Pancreas (tissue), 10 donors: Measurements from ENCODE around the gene ARTN. TPM values are rescaled to one million over a fixed set of nuclear protein-coding genes. Genes with fewer than 3 reads are reported as not detected.

Experiments
- ATAC-seq, 4 donors: fragments of 200-7000 bp; cut with Tn5 transposase; one replicate each; pipeline versions ENCODE4 v1.8.0 to v1.9.1; 2020; ENCODE audit warnings: mild to moderate bottlenecking in 4 of 4, moderate library complexity in 4 of 4
- DNase-seq, 6 donors: peaks; one replicate each; pipeline ENCODE4 v3.0.0-alpha.2; 2020
- FAIRE-seq: peaks from 2 replicates; lab custom pipeline; 2012; peaks lifted over from hg19 to GRCh38; lab: Jason Lieb, UNC
- H3K27ac ChIP-seq, 4 donors: fragments of 200-600 bp; sonication (generic); 1 replicate in 3 of 4; 2 replicates in 1 of 4; pipeline versions ENCODE4 v1.5.0 to v1.8.0; 2020
- H3K27me3 ChIP-seq, 4 donors: fragments of 200-600 bp; one replicate each; pipeline ENCODE4 v1.8.0; 2021
- H3K36me3 ChIP-seq, 3 donors: fragments of 200-600 bp; sonication (generic) in 1 of 3; one replicate each; pipeline versions ENCODE4 v1.5.0 to v1.8.0; 2020 to 2021
- H3K4me1 ChIP-seq, 3 donors: fragments of 200-600 bp; one replicate each; pipeline ENCODE4 v1.8.0; 2021
- H3K4me3 ChIP-seq, 4 donors: fragments of 200-600 bp; sonication (generic) in 2 of 4; one replicate each; pipeline versions ENCODE4 v1.5.0 to v1.8.0; 2020 to 2021
- H3K9me3 ChIP-seq, 4 donors: fragments of 200-600 bp; one replicate each; pipeline ENCODE4 v1.8.0; 2021
- CTCF ChIP-seq, 4 donors: fragments of 200-600 bp; sonication (generic) in 3 of 4; IDR thresholded peaks; one replicate each; pipeline versions ENCODE4 v1.5.0 to v1.8.0; 2021; ENCODE audit warnings: antibody characterized with exemption in 4 of 4
- WGBS, 2 donors: extraction: QIAGEN DNeasy Blood & Tissue Kit; methylation state at CpG; one replicate each; pipeline ENCODE4 v1.1.7; 2013; 5-methylcytosine and 5-hydroxymethylcytosine counted together
- intact Hi-C, 3 donors: fragments of 100-400 bp; cut with DNase I; formaldehyde crosslinking; loops; one replicate each; pipeline versions ENCODE4 v1.11.1 to v1.14.2; 2022
- polyA plus RNA-seq, 2 donors: library from polyadenylated mRNA; stranded (reverse); fragments of 200-250 nt; gene quantifications; one replicate each; pipeline ENCODE4 v1.2.3, GENCODE V29; 2013
- total RNA-seq, 6 donors: library from RNA; stranded (reverse); fragmentation: NEBNext Ultra II Directional in 4 of 6; extraction: Animal tissue kit (Norgen Biotek cat#: 25700) in 4 of 6; gene quantifications; one replicate each; pipeline versions ENCODE4 v1.2.1 to v1.2.4, GENCODE V29; 2021 to 2023
- donor health status: healthy with polysubstance abuse.
- donor health status: DM: no; HTN: no; CAD: no; lungs with moderate emphysema.
- donor health status: DM: no; HTN: no; CAD: no.
- donor health status: control.
- donor health status: control.
- donor health status: Bipolar disorder and iron deficiency.
- donor health status: DM: yes; HTN: yes; CAD: no.
- donor health status: DM: no; HTN: no; CAD: no.
- donor health status: DM: no; HTN: no; CAD: no.
- donor health status: DM: yes; HTN: yes; CAD: no.

Gene ARTN
- total and polyA plus RNA-seq, 8 donors: 0.87 to 3.2 (median 1.2) TPM

DNA sequence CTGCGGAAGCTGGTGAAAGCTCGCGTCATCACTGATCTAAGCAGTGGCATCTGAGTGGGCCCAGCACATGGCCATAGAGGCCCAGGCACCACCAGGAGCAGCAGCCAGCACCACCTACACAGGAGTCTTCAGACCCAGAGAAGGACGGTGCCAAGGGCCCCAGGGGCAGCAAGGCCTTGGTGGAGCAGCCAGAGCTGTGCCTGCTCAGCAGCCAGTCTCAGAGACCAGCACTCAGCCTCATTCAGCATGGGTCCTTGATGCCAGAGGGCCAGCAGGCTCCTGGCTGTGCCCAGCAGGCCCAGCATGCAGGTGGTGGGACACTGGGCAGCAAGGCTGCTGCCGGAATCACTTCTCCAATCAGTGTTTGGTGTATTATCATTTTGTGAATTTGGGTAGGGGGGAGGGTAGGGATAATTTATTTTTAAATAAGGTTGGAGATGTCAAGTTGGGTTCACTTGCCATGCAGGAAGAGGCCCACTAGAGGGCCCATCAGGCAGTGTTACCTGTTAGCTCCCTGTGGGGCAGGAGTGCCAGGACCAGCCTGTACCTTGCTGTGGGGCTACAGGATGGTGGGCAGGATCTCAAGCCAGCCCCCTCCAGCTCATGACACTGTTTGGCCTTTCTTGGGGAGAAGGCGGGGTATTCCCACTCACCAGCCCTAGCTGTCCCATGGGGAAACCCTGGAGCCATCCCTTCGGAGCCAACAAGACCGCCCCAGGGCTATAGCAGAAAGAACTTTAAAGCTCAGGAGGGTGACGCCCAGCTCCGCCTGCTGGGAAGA lies 3.2 kb upstream of the ARTN start:
- 87 to 90% methylated on average over 10 of the region's 10 CpGs for WGBS, 2 donors
- no peak for DNase-seq
- H3K4me3 ChIP-seq: no peak overlapping the region
- intact Hi-C loops: loop anchor here in 2 of 3 donors (10.0 kb wide), 2 partner anchors 166 to 176 kb away; no protein-coding TSS in a partner anchor
- peaks cover 2 to 6% (median 6%) of the 10 kb centered on the region in 3 donors for H3K4me1 ChIP-seq
- H3K27me3 ChIP-seq: no peaks in the 10 kb centered on the region
- H3K36me3 ChIP-seq: no peaks in the 10 kb centered on the region
- no peak overlapping the region for H3K27ac ChIP-seq
- H3K9me3 ChIP-seq: no peaks in the 10 kb centered on the region
- no peak for FAIRE-seq
- TF ChIP-seq CTCF (IDR thresholded peaks at IDR 0.05): peak; percentile 11 to 42 (median 30)
- no peak for ATAC-seq

- intact Hi-C loops: loop anchor here in 2 of 3 donors (10.0 kb wide), 2 partner anchors 166 to 176 kb away; no protein-coding TSS in a partner anchor
- no peaks in the 10 kb centered on the region for H3K36me3 ChIP-seq
- WGBS, 2 donors: 75 to 83% methylated on average over 4 of the region's 4 CpGs
- no peak for ATAC-seq
- no peak for FAIRE-seq
- no peaks in the 10 kb centered on the region for H3K27me3 ChIP-seq
- no peak for TF ChIP-seq CTCF (IDR thresholded peaks at IDR 0.05)
- H3K4me3 ChIP-seq: no peak overlapping the region
- DNase-seq: no peak
- H3K4me1 ChIP-seq: peaks cover 5 to 8% (median 6%) of the 10 kb centered on the region in 3 donors
- H3K27ac ChIP-seq: no peak overlapping the region
- no peaks in the 10 kb centered on the region for H3K9me3 ChIP-seq
Measured at GRCh38 chr1:43930949-43931275, 2.7 kb upstream of the ARTN start.

GRCh38 chr1:43931711-43932660 lies 1.6 kb upstream of the ARTN start:
- Histone ChIP-seq H3K4me3 (no peak overlapping the region), H3K4me1 (peaks cover 6 to 8% (median 8%) of the 10 kb centered on the region in 3 donors), H3K9me3 (no peaks in the 10 kb centered on the region), H3K36me3 (no peaks in the 10 kb centered on the region), H3K27me3 (no peaks in the 10 kb centered on the region), H3K27ac (no peak overlapping the region)
- TF ChIP-seq CTCF (IDR thresholded peaks at IDR 0.05): no peak
- intact Hi-C loops: loop anchor here in 2 of 3 donors (10.0 kb wide), 2 partner anchors 167 to 177 kb away; no protein-coding TSS in a partner anchor
- DNase-seq: no peak
- ATAC-seq: no peak
- 85 to 88% methylated on average over 13 of the region's 13 CpGs for WGBS, 2 donors
- FAIRE-seq: no peak

- no peak for TF ChIP-seq CTCF (IDR thresholded peaks at IDR 0.05)
- Histone ChIP-seq H3K36me3 (no peaks in the 10 kb centered on the region), H3K4me1 (peaks cover 6 to 9% (median 8%) of the 10 kb centered on the region in 3 donors), H3K4me3 (peak overlapping the region in 3 of 4 donors; percentile 18 to 51 (median 40)), H3K27ac (no peak overlapping the region), H3K9me3 (no peaks in the 10 kb centered on the region), H3K27me3 (no peaks in the 10 kb centered on the region)
- DNase-seq: no peak
- intact Hi-C loops: loop anchor here in 2 of 3 donors (10.0 kb wide), 2 partner anchors 168 to 178 kb away; no protein-coding TSS in a partner anchor
- 20 to 26% methylated on average over 7 to 8 of the region's 8 CpGs for WGBS, 2 donors
- peak in 2 of 4 donors; percentile 0 for ATAC-seq
- no peak for FAIRE-seq
Measured at GRCh38 chr1:43932786-43933385, 715 bp upstream of the ARTN start.
